Dermis microvascular lymphatic vessel endothelial cell (primary cell): ENCODE measurements around the gene NARS2. TPM values are rescaled to one million over a fixed set of nuclear protein-coding genes. Genes with fewer than 3 reads are reported as not detected.
"Not testable (repeated sequence)": the region's sequence is repeated elsewhere in the genome, so short reads cannot be mapped to it uniquely, and the experiment has no call there.

ENCODE experiments used
- DNase-seq, 2 donors: peaks; one replicate each; pipeline versions ENCODE4 v3.0.0 to v3.0.0-alpha.2; 2010; ENCODE audit warnings: low read depth in 2 of 2
- total RNA-seq: library from RNA; depleted of rRNA; stranded (reverse); fragments of >200 nt; gene quantifications from 2 replicates; pipeline ENCODE4 v1.2.1, GENCODE V29; 2014

Gene NARS2
- total RNA-seq = 11.9 and 12.1 TPM in 2 replicates

- peak; percentile 93 to 98 for DNase-seq
These were observed at the start of gene NARS2 for GRCh38 chr11:78574386-78575381. Gene NARS2 (minus strand): TSS chr11:78574864. CDS start chr11:78574488, 376 bp downstream.

GRCh38 chr11:78622666-78623065, 48.0 kb upstream of the NARS2 start:
- no peak for DNase-seq

GRCh38 chr11:78620159-78620558, 45.5 kb upstream of the NARS2 start:
- no peak for DNase-seq

- DNase-seq = no peak
These were observed 41.1 kb upstream of the NARS2 start for GRCh38 chr11:78615724-78616123.

- DNase-seq = no peak
These were observed 38.7 kb upstream of the NARS2 start for GRCh38 chr11:78613378-78613813.

GRCh38 chr11:78612721-78613377, 38.2 kb upstream of the NARS2 start:
- no peak for DNase-seq

GRCh38 chr11:78609321-78609720, 34.7 kb upstream of the NARS2 start:
- DNase-seq = not testable (repeated sequence)

- DNase-seq = no peak
These were observed 33.0 kb upstream of the NARS2 start for GRCh38 chr11:78607696-78608095.

- DNase-seq = no peak
These were observed 32.0 kb upstream of the NARS2 start for GRCh38 chr11:78606667-78607066.

- no peak for DNase-seq
These were observed 30.6 kb upstream of the NARS2 start for GRCh38 chr11:78605296-78605695.

- no peak for DNase-seq
These were observed 29.1 kb upstream of the NARS2 start for GRCh38 chr11:78603792-78604191.

- DNase-seq = not testable (repeated sequence)
These were observed 28.1 kb upstream of the NARS2 start for GRCh38 chr11:78602771-78603170.

GRCh38 chr11:78601066-78601465, 26.4 kb upstream of the NARS2 start:
- DNase-seq = not testable (repeated sequence)

GRCh38 chr11:78597579-78597978, 22.9 kb upstream of the NARS2 start:
- DNase-seq = not testable (repeated sequence)

GRCh38 chr11:78595436-78596130, 20.9 kb upstream of the NARS2 start:
- no peak for DNase-seq

GRCh38 chr11:78594814-78595213, 20.1 kb upstream of the NARS2 start:
- no peak for DNase-seq

- DNase-seq = no peak
These were observed 13.9 kb upstream of the NARS2 start for GRCh38 chr11:78588517-78588916.

- DNase-seq = no peak
These were observed 12.8 kb upstream of the NARS2 start for GRCh38 chr11:78587446-78587845.

- DNase-seq = peak; percentile 18 to 36
These were observed 11.9 kb upstream of the NARS2 start for GRCh38 chr11:78586452-78587046.

GRCh38 chr11:78583889-78584288, 9.2 kb upstream of the NARS2 start:
- DNase-seq = no peak

- no peak for DNase-seq
These were observed 2.8 kb upstream of the NARS2 start for GRCh38 chr11:78577495-78577894.
